Naive B cell (primary cell): ENCODE results near the gene MYCBP2. TPM values are rescaled to one million over a fixed set of nuclear protein-coding genes. Genes with fewer than 3 reads are reported as not detected.
"Not testable (repeated sequence)": the region's sequence is repeated elsewhere in the genome, so short reads cannot be mapped to it uniquely, and the experiment has no call there.

ENCODE experiments used
- ATAC-seq, 2 donors: fragments of 150-1000 bp; cut with Tn5 transposase; 2 replicates each; pipeline ENCODE4 v1.10.0; 2021; ENCODE audit warnings: low read depth in 2 of 2, mild to moderate bottlenecking in 2 of 2, moderate library complexity in 2 of 2
- DNase-seq: peaks from one replicate; pipeline ENCODE4 v3.0.0; 2022
- H3K27ac Mint-ChIP-seq, 6 donors: one replicate each; pipeline ENCODE4 v1.8.0; 2020 to 2022; ENCODE audit warnings: mild to moderate bottlenecking in 6 of 6, mixed read lengths in 6 of 6, moderate library complexity in 5 of 6, inconsistent platforms in 2 of 6
- H3K27me3 Mint-ChIP-seq, 3 donors: one replicate each; pipeline ENCODE4 v1.8.0; 2021 to 2022; ENCODE audit warnings: mixed read lengths in 3 of 3, mild to moderate bottlenecking in 1 of 3
- H3K36me3 Mint-ChIP-seq, 2 donors: one replicate each; pipeline ENCODE4 v1.8.0; 2020 to 2022; ENCODE audit warnings: mixed read lengths in 2 of 2, inconsistent platforms in 1 of 2, mild to moderate bottlenecking in 1 of 2
- H3K4me1 Mint-ChIP-seq, 3 donors: one replicate each; pipeline ENCODE4 v1.8.0; 2020 to 2022; ENCODE audit warnings: mixed read lengths in 3 of 3, inconsistent platforms in 1 of 3, mild to moderate bottlenecking in 1 of 3, moderate library complexity in 1 of 3
- H3K4me3 Mint-ChIP-seq, 8 donors: one replicate each; pipeline ENCODE4 v1.8.0; 2020 to 2022; ENCODE audit warnings: mild to moderate bottlenecking in 8 of 8, mixed read lengths in 8 of 8, moderate library complexity in 8 of 8, inconsistent platforms in 2 of 8
- H3K9me3 Mint-ChIP-seq, 7 donors: one replicate each; pipeline ENCODE4 v1.8.0; 2020 to 2022; ENCODE audit warnings: mixed read lengths in 7 of 7, mild to moderate bottlenecking in 5 of 7, inconsistent platforms in 2 of 7, moderate library complexity in 1 of 7
- polyA plus RNA-seq, 6 donors: library from polyadenylated mRNA; unstranded; fragments of 300-500 nt; fragmentation: Illumina TruSeq; gene quantifications; one replicate each; pipeline ENCODE4 v1.2.3, GENCODE V29; 2021; ENCODE audit warnings: low read depth in 6 of 6

Gene MYCBP2
- polyA plus RNA-seq, 6 donors from 2014 or later = 31.5 to 81.0 (median 53.3) TPM

DNA sequence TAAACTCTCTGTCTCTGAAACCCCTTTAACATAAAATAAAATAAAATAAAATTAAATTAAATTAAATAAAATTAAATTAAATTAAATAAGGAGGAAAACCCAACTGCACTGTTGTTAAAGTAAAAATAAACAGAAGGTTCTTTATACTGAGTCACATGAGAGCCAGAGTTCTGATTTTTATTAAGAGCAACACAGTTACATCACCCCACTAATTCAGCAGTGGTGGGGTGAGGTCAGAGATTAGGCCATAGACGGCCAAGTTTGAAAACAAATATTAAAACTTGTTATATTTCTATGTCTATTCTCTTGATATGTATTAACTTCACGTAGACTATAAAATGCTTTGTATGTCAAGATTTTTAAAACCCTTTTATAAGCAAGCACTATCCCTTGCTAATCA, 59.5 kb downstream of the MYCBP2 start:
- ATAC-seq (no peak), DNase-seq (no peak)
- Mint-ChIP-seq H3K4me3 (no peak overlapping the region), H3K27me3 (no peaks in the 10 kb centered on the region), H3K9me3 (no peaks in the 10 kb centered on the region), H3K36me3 (peaks cover 11 to 37% of the 10 kb centered on the region in 2 donors), H3K4me1 (peaks cover 0 to 4% (median 0%) of the 10 kb centered on the region in 3 donors), H3K27ac (no peak overlapping the region)

DNA sequence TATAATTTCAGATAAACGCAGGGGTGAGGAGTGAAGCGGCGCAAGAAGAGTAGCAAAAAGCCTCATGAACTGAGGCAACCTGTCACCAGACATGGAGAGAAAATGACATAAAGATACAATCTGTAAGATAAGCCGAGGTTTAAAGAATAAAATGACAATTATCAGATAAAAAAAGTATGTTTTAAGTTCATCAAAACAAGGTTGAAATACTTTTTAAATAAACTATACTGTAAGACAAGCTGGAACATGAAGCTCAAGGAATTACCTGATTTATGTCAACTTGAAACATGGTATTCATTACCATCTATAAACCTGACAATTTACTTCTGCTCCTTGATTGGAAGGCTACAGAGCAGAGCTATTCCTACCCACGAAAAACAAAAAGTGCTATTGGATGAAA, 61.6 kb downstream of the MYCBP2 start:
- Mint-ChIP-seq H3K4me3 (no peak overlapping the region), H3K36me3 (peaks cover 0 to 23% of the 10 kb centered on the region in 2 donors), H3K27me3 (no peaks in the 10 kb centered on the region), H3K4me1 (no peaks in the 10 kb centered on the region), H3K9me3 (no peaks in the 10 kb centered on the region), H3K27ac (peak overlapping the region in 3 of 6 donors; percentile 43 to 91 (median 76))
- DNase-seq (no peak), ATAC-seq (no peak)

DNA sequence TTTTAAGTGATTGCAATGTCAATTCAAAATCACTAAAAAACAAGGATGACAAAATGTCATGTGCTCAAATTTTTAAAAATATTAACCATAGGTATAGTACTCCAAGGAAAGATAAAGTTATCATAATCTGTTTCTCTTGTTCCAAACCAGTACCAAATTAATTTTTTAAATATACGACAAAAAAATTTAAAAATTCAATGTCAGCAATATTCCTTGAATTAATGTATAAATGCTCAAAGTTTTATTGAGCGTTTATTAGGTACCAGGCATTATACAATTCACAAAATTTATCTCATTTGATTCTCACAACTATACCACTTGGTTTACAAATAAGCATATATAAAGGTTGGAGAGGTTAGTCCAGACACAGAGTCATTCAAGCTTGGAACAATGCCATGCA, 64.7 kb downstream of the MYCBP2 start:
- DNase-seq (no peak), ATAC-seq (no peak)
- H3K9me3 Mint-ChIP-seq = no peaks in the 10 kb centered on the region
- no peaks in the 10 kb centered on the region for H3K4me1 Mint-ChIP-seq
- no peak overlapping the region for H3K4me3 Mint-ChIP-seq
- H3K36me3 Mint-ChIP-seq = peaks cover 0 to 36% of the 10 kb centered on the region in 2 donors
- H3K27me3 Mint-ChIP-seq = no peaks in the 10 kb centered on the region
- no peak overlapping the region for H3K27ac Mint-ChIP-seq

DNA sequence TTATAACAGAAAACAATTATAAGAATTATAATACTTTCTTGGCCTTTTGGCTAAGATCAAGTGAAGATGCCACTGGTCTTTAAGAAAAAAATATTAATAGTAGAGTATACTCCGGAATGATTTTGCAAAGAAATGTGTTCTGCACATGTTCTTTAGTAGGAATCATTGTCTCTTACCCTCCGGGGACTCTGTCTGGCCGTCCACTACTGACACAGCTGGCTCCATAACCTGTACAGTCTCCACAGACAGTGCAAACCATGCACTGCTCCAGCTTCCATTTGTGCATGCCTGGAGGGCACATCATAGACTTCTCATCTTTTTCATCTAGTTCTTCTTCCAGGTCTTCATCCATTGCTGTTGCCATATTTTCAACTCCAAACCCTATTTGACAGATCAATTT, 75.9 kb downstream of the MYCBP2 start:
- ATAC-seq (no peak), DNase-seq (no peak)
- H3K27me3 Mint-ChIP-seq = no peaks in the 10 kb centered on the region
- H3K36me3 Mint-ChIP-seq = peaks cover 36 to 51% of the 10 kb centered on the region in 2 donors
- peaks cover 4 to 20% (median 17%) of the 10 kb centered on the region in 3 donors for H3K4me1 Mint-ChIP-seq
- H3K9me3 Mint-ChIP-seq = no peaks in the 10 kb centered on the region
- H3K27ac Mint-ChIP-seq = peak overlapping the region in 3 of 6 donors; percentile 8 to 41 (median 11)
- H3K4me3 Mint-ChIP-seq = no peak overlapping the region

DNA sequence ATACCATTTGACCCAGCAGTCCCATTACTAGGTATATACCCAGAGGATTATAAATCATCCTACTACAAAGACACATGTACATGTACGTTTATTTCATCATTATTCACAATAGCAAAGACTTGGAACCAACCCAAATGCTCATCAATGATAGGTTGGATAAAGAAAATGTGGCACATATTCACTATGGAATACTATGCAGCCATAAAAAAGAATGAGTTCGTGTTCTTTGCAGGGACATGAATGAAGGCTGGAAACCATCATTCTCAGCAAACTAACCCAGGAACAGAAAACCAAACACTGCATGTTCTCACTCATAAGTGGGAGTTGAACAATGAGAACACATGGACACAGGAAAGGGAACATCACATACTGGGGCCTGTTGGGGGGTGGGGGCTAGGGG, 81.7 kb downstream of the MYCBP2 start:
- peaks cover 32 to 48% of the 10 kb centered on the region in 2 donors for H3K36me3 Mint-ChIP-seq
- H3K27ac Mint-ChIP-seq, ATAC-seq: not testable (repeated sequence)

DNA sequence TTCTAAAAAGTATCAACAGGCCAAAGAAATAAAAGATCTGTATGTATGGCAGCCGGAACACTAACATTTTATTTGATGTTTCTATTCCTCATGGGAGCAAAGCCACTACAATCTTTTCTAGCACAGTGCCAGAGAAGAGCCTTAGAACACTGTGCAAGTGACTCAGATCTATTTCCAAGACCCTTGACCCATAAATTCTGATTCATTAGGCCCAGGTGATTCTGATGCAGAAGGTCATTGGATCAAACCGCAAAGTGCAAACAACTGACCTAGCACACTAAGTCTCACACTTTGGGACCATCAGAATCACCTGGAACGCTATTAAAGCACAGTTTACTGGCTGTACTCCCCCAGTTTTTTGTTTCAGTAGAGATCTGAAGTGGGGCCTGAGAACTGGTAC, 87.6 kb downstream of the MYCBP2 start:
- Mint-ChIP-seq H3K27ac (no peak overlapping the region), H3K4me1 (peaks cover 0 to 9% (median 5%) of the 10 kb centered on the region in 3 donors), H3K27me3 (no peaks in the 10 kb centered on the region), H3K9me3 (no peaks in the 10 kb centered on the region), H3K4me3 (no peak overlapping the region), H3K36me3 (peaks cover 6 to 19% of the 10 kb centered on the region in 2 donors)
- ATAC-seq = no peak
- no peak for DNase-seq

More for the DNA sequence above, 81.7 kb downstream of the MYCBP2 start:
- H3K4me1 Mint-ChIP-seq = peaks cover 4 to 15% (median 10%) of the 10 kb centered on the region in 3 donors
- DNase-seq, H3K4me3 Mint-ChIP-seq, H3K27me3 Mint-ChIP-seq, H3K9me3 Mint-ChIP-seq: not testable (repeated sequence)

DNA sequence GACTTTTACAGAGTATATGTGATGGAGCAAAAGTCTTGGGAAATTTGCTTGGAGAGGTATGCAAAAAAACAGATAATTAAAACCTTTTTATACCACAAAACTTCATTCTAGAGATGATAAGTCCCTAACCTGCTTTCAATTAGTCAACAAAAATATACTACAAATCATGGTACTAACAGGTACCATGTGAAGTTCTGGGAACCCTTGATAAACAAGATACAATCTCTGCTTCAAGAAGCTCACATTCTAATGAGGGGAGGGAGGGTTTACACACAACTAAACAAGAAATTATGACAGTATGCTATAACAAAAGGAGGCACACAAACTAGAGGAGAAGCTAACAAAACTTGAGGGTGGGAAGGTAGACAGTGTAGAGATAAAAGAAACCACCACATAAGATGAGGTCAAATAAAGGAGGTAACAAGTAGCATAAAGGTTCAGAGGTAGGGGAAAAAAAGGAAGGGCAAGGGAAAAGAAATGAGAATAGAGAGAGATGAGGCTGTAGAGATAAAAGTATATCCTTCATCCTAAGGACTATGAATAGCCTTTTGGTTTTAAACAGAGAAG, 91.4 kb downstream of the MYCBP2 start:
- Mint-ChIP-seq H3K4me3 (peak overlapping the region in 1 of 8 donors; percentile 24), H3K4me1 (peaks cover 5 to 9% (median 5%) of the 10 kb centered on the region in 3 donors), H3K27me3 (no peaks in the 10 kb centered on the region), H3K9me3 (no peaks in the 10 kb centered on the region), H3K27ac (peak overlapping the region in 2 of 6 donors; percentile 16 to 23), H3K36me3 (peaks cover under 1 to 12% of the 10 kb centered on the region in 2 donors)
- ATAC-seq = no peak
- DNase-seq = no peak

DNA sequence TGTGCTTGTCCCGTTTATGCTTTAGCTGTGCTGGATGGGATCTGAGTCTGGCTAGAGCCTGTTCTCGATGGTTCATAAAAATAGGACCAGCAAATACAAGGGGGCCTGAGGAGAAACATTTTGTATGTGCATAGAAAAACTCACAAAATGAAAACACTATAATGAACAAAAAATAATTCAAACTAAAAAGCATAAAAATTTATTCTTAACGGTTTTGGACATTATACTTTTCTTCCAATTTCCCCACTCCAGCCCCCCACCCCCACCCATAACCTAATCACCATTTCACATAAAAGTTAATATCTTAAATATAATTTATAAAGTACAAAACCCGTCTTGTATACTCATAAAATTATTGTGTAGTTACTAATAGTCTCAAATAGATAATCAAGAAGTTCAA, 93.7 kb downstream of the MYCBP2 start:
- ATAC-seq (no peak), DNase-seq (no peak)
- H3K27ac Mint-ChIP-seq = peak overlapping the region in 1 of 6 donors; percentile 60
- no peak overlapping the region for H3K4me3 Mint-ChIP-seq
- H3K36me3 Mint-ChIP-seq = peaks cover 0 to 12% of the 10 kb centered on the region in 2 donors
- no peaks in the 10 kb centered on the region for H3K27me3 Mint-ChIP-seq
- peaks cover 5 to 9% (median 5%) of the 10 kb centered on the region in 3 donors for H3K4me1 Mint-ChIP-seq
- H3K9me3 Mint-ChIP-seq = no peaks in the 10 kb centered on the region

DNA sequence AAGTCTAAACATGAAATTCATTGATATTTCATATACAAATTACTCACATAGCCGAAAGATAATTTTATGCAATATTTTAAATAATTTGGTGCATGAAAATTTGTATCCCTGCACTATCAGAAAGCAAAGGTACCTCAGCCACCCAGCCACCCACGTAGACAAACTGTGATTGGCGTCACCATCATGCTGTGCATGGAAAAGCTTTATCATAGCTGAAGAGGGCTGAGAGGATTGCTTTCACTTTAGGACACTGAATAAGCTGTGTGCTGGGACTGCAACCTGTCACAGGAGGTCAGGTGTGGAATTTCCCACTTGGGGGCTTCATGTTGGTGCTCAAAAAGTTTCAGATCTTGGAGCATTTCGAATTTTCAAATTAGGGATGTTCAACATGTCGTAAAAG, 96.3 kb downstream of the MYCBP2 start:
- Mint-ChIP-seq H3K4me3 (peak overlapping the region in 1 of 8 donors; percentile 71), H3K36me3 (peaks cover 3 to 10% of the 10 kb centered on the region in 2 donors)

DNA sequence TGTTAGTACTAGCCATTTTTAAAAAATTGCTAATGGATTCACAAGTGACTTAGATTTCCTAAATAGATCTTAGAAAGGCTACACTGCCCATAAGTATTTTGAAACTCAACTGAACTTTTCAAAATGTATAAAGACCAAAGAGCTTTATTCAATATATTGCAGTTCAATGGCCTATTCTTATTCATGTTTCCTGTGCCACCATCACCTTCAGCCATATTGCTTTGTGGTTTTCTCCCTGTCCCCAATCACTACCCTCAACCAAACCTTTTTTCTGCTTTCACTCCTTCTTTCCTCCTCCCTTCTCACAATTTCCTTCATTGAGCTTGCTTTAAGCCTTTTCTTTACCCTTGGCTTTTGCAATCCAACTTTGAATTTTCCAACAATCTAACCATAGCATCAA, 100.9 kb downstream of the MYCBP2 start:
- DNase-seq (no peak), ATAC-seq (no peak)
- Mint-ChIP-seq H3K27ac (peak overlapping the region in 3 of 6 donors; percentile 14 to 68 (median 28)), H3K4me3 (no peak overlapping the region), H3K36me3 (peaks cover 23 to 27% of the 10 kb centered on the region in 2 donors), H3K27me3 (no peaks in the 10 kb centered on the region), H3K4me1 (peaks cover 4 to 6% (median 6%) of the 10 kb centered on the region in 3 donors), H3K9me3 (no peaks in the 10 kb centered on the region)

More for the DNA sequence above, 96.3 kb downstream of the MYCBP2 start:
- H3K4me1 Mint-ChIP-seq = peaks cover 2 to 5% (median 2%) of the 10 kb centered on the region in 3 donors
- ATAC-seq = no peak
- H3K27me3 Mint-ChIP-seq = no peaks in the 10 kb centered on the region
- H3K9me3 Mint-ChIP-seq = no peaks in the 10 kb centered on the region
- no peak for DNase-seq
- H3K27ac Mint-ChIP-seq = peak overlapping the region in 1 of 6 donors; percentile 84

DNA sequence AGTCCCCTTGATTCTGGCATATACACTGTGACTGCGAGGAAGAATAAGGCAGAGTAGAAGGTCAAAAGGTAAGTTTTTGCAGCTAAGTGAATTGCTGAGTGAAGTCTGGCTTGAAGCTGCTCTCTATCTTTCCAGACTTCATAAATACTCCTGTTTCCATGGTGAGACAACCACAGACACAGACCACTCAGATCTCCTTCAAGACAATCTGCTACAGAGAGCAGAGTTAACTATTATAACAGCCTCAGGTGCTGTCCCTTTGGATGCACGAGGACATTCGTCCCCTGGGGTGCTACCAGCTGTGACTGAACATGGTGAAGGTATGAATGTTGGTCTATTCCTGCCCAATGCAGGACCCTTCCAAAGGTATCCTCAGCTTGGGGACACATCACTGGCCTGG, 104.0 kb downstream of the MYCBP2 start:
- H3K36me3 Mint-ChIP-seq = peaks cover 23 to 31% of the 10 kb centered on the region in 2 donors
- ATAC-seq (no peak), DNase-seq (no peak)
- no peaks in the 10 kb centered on the region for H3K9me3 Mint-ChIP-seq
- peaks cover 4 to 8% (median 6%) of the 10 kb centered on the region in 3 donors for H3K4me1 Mint-ChIP-seq
- H3K27ac Mint-ChIP-seq = peak overlapping the region in 1 of 6 donors; percentile 12
- no peaks in the 10 kb centered on the region for H3K27me3 Mint-ChIP-seq
- H3K4me3 Mint-ChIP-seq = no peak overlapping the region

DNA sequence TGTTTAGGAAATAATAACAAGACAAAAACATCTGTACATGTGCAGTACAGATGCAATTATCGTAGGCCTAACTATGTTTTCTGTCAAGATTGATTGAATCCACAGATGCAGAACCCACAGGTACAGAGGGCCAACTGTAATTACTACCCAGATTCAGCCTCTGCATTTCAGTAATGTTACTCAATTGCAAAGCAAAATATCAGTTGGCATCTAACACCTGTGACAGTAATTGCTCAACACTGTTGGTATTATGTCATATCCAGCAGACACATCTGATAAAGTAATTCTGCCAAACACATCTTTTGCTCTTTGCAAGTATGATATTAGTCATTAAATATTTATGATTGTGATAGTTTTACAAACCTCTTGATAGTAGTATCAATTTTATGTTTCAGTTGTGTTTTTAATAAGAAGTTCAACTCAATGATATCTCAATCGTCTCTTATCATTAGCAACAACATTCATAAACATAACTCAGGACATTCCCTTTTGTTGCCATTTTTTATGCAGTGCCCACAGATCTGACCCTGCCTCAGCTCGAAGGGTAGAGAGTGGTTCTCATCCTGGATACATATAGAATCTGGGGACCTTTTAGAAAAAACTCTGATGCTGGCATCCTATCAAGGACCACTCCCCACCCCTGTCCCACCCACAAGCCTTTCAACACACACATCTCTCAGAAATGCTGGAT, 104.7 kb downstream of the MYCBP2 start:
- no peak overlapping the region for H3K4me3 Mint-ChIP-seq
- no peak for ATAC-seq
- H3K9me3 Mint-ChIP-seq = no peaks in the 10 kb centered on the region
- peaks cover 4 to 8% (median 6%) of the 10 kb centered on the region in 3 donors for H3K4me1 Mint-ChIP-seq
- no peaks in the 10 kb centered on the region for H3K27me3 Mint-ChIP-seq
- H3K27ac Mint-ChIP-seq = peak overlapping the region in 1 of 6 donors; percentile 44
- peaks cover 23 to 31% of the 10 kb centered on the region in 2 donors for H3K36me3 Mint-ChIP-seq
- no peak for DNase-seq

DNA sequence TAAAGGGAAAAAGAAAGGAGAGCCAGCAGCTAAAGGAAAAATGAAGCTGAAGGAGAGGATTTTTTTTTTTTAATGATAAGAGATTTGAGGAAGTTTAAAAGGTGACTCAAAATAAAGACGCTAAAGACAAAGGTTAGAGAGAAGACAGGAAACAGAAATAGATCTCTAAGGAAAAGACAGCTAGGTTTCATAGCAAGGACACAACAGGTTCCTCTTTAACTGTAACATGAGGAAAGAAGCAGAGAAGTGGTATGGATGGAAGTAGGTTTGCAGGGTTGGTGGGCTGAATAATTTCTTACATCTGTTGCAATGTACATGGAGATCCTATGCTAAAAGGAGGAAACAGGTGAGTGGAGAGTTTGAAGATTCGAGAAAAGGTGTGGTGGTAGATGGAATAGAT, 107.5 kb downstream of the MYCBP2 start:
- H3K4me3 Mint-ChIP-seq = no peak overlapping the region
- H3K4me1 Mint-ChIP-seq = peaks cover 4 to 8% (median 6%) of the 10 kb centered on the region in 3 donors
- H3K27ac Mint-ChIP-seq = no peak overlapping the region
- DNase-seq (no peak), ATAC-seq (peak in 1 of 2 donors; percentile 48)
- no peaks in the 10 kb centered on the region for H3K9me3 Mint-ChIP-seq
- H3K36me3 Mint-ChIP-seq = peaks cover 36 to 43% of the 10 kb centered on the region in 2 donors
- no peaks in the 10 kb centered on the region for H3K27me3 Mint-ChIP-seq

DNA sequence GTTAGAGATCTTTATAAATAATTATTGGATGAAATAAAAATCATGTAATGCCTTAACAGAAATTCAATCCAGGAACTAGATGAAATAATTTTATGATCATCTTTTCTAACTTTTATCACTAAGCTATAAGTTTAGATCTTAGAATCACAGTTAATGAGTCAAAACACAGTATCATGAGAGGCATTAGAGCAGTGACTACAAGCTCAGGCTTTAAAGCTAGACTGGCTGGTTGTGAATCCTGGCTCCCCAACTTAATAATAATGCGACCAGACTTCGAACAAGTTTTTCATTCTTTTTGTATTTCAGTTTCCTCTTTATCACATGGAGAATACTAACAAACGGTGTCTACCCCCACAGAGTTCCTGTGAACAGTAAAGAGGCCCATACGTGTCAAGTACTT, 108.6 kb downstream of the MYCBP2 start:
- peaks cover 4 to 8% (median 6%) of the 10 kb centered on the region in 3 donors for H3K4me1 Mint-ChIP-seq
- H3K27ac Mint-ChIP-seq = no peak overlapping the region
- ATAC-seq = no peak
- peaks cover 43% of the 10 kb centered on the region in 2 donors for H3K36me3 Mint-ChIP-seq
- no peak for DNase-seq
- no peaks in the 10 kb centered on the region for H3K9me3 Mint-ChIP-seq
- H3K27me3 Mint-ChIP-seq = no peaks in the 10 kb centered on the region
- no peak overlapping the region for H3K4me3 Mint-ChIP-seq
